Mucosa of rectum (tissue), 2 donors: Measurements from ENCODE around the gene CYB5A.
A peak's percentile ranks its signal among the peaks of the same experiment; 100 is the strongest.
"Not testable (repeated sequence)": the region's sequence is repeated elsewhere in the genome, so short reads cannot be mapped to it uniquely, and the experiment has no call there.

Source experiments
- H3K27ac ChIP-seq, 2 donors: one replicate each; pipeline ENCODE4 v1.7.0; 2013; ENCODE audit warnings: inconsistent platforms in 2 of 2, low read depth in 2 of 2, low read length in 2 of 2
- H3K27me3 ChIP-seq, 2 donors: one replicate each; pipeline ENCODE4 v1.7.0; 2013; ENCODE audit warnings: low read length in 2 of 2; ENCODE audit not compliant: control insufficient read depth in 2 of 2, insufficient read depth in 2 of 2
- H3K36me3 ChIP-seq, 2 donors: one replicate each; pipeline ENCODE4 v1.7.0; 2013; ENCODE audit warnings: low read length in 2 of 2; ENCODE audit not compliant: control insufficient read depth in 2 of 2, insufficient read depth in 2 of 2
- H3K4me1 ChIP-seq, 2 donors: one replicate each; pipeline ENCODE4 v1.7.0; 2013; ENCODE audit warnings: low read length in 2 of 2, mild to moderate bottlenecking in 1 of 2; ENCODE audit not compliant: control insufficient read depth in 2 of 2, insufficient read depth in 2 of 2
- H3K4me3 ChIP-seq, 2 donors: one replicate each; pipeline ENCODE4 v1.7.0; 2013; ENCODE audit warnings: low read length in 2 of 2
- H3K9ac ChIP-seq, 2 donors: one replicate each; pipeline ENCODE4 v1.7.0; 2013; ENCODE audit warnings: low read length in 2 of 2, low read depth in 1 of 2, mild to moderate bottlenecking in 1 of 2
- H3K9me3 ChIP-seq, 2 donors: one replicate each; pipeline ENCODE4 v1.7.0; 2013; ENCODE audit warnings: low read length in 2 of 2; ENCODE audit not compliant: control insufficient read depth in 2 of 2
- donor health status: healthy.
- donor health status: Normal muscosa, but diverticular disease.

The CYB5A gene, protein sequence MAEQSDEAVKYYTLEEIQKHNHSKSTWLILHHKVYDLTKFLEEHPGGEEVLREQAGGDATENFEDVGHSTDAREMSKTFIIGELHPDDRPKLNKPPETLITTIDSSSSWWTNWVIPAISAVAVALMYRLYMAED

DNA sequence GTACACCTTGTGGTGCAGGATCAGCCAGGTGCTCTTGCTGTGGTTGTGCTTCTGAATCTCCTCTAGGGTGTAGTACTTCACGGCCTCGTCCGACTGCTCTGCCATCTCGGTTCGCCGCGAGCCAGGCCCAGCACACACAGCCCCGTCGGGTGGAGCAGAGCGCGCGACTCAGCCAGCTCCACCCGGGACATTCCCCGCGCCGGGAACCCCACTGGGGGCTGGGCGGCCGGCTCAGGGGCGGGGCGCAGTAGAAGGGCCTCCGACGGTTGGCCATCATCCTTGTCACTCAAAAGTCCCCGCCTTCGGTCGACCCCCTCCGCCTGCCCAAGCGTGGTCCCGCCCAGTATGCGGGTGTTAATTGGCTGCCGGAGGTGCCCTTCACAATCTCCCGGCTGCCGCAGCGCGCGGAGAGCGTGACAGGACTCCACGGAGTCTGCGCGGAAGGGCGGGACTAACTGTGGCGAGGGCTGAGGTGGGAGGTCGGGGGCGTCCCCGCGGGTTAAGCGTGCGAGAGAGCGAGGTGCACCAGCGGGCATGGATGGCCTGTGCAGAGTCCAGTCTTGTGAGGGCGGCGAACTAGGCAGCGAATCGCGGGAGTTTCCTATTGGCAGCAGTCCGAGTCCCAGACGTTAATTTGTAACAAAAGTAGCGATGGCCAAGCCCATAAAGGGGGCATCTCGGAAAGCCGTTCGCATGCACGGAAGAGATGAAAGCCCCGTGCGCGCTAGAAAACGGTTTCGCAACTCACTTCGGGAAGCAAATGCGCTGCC, at the start of gene CYB5A:
CYB5A (minus strand) TSS at position 193 of the 770 bp plus-strand sequence; CDS start at position 105, 88 bp downstream.
- H3K27ac ChIP-seq = peak within 1 kb of the TSS; percentile 78 to 79

DNA sequence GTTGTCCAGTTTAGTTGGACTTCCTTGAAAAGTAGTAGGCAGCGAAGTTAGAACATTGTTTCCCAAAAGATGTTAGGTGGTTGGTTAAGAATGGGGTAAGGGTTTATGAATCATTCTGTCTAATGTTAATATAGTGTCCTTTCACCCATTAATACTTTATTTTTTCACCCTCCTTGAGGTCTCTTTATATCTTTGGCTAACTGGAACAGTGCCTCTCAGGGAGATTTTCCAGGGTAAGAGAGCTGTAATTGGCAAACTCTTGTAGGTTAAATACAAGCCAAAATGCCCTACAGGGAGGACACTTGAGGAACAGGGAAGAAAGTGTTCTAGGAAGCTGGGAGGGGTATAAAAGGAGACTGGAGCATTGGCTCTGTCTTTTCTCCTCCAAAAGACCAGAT, 46.1 kb upstream of the CYB5A start:
- H3K27me3 ChIP-seq = no peaks in the 10 kb centered on the region
- no peaks in the 10 kb centered on the region for H3K36me3 ChIP-seq
- no peak overlapping the region for H3K27ac ChIP-seq
- H3K4me3 ChIP-seq = no peak overlapping the region
- no peak overlapping the region for H3K9ac ChIP-seq
- no peaks in the 10 kb centered on the region for H3K4me1 ChIP-seq
- H3K9me3 ChIP-seq = no peaks in the 10 kb centered on the region

More for the DNA sequence above, at the start of gene CYB5A:
- peaks cover 6 to 8% of the 10 kb centered on the region in 2 donors for H3K4me1 ChIP-seq
- no peaks in the 10 kb centered on the region for H3K27me3 ChIP-seq
- no peaks in the 10 kb centered on the region for H3K9me3 ChIP-seq
- no peaks in the 10 kb centered on the region for H3K36me3 ChIP-seq
- H3K9ac ChIP-seq = peak within 1 kb of the TSS; percentile 65 to 66
- peak within 1 kb of the TSS; percentile 71 to 93 for H3K4me3 ChIP-seq

DNA sequence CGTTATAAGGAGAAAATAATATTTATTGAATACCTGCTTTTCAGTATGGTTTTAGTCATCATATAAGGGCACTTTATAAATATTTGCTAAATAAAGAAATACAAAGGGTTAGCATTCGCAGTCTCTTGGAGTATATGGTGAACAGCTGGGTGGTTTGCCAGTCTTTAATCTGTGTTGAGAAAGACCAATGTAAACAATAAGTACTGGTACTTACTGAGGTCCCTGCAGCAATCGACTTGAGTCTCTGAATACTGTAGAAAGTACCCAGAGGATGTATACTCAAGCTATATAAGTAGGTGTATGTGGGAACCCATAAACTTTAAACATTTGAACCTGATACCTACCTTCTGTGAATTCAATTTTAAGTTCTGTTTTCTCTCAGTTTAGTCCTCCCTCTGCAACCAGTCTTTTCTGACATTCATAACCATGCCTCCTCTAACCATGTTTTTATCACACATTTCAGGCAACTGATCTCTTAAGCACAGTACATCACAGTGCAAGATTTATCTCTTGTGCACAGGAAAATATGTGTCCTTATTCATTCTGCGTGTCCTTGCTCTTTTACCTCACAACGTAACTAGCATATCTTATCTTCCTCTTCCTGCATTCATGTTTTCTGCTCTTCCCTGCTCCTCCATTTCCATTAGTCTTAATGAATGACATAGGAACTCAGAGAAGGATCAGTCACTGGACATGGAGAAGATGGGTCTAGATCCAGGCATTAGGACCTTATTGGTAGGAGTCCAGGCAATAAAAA, 45.6 kb upstream of the CYB5A start:
- Histone ChIP-seq H3K27me3 (no peaks in the 10 kb centered on the region), H3K27ac (no peak overlapping the region), H3K9me3 (no peaks in the 10 kb centered on the region), H3K36me3 (no peaks in the 10 kb centered on the region), H3K4me3 (no peak overlapping the region), H3K9ac (no peak overlapping the region), H3K4me1 (no peaks in the 10 kb centered on the region)

DNA sequence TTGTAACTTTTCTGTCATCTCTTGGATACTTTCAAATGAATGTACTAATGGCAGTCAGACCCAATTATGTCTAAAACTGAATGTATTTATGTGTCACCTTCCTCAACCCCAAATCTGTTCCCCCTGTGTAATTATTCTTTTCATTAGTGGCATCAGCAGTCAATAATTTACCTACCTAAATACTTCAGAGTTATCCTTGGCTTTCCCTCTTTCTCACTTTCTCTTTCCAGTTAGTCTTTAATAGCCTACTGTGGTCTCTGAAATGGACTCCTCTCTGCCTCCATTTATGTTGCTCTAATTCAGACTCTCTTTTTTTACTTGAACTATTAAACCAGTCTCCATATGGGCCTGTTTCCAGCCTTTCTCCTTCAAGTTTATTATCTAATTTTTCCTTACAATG, 44.9 kb upstream of the CYB5A start:
- no peak overlapping the region for H3K27ac ChIP-seq
- H3K9ac ChIP-seq = no peak overlapping the region
- no peak overlapping the region for H3K4me3 ChIP-seq
- no peaks in the 10 kb centered on the region for H3K27me3 ChIP-seq
- no peaks in the 10 kb centered on the region for H3K9me3 ChIP-seq
- no peaks in the 10 kb centered on the region for H3K36me3 ChIP-seq
- H3K4me1 ChIP-seq = no peaks in the 10 kb centered on the region

DNA sequence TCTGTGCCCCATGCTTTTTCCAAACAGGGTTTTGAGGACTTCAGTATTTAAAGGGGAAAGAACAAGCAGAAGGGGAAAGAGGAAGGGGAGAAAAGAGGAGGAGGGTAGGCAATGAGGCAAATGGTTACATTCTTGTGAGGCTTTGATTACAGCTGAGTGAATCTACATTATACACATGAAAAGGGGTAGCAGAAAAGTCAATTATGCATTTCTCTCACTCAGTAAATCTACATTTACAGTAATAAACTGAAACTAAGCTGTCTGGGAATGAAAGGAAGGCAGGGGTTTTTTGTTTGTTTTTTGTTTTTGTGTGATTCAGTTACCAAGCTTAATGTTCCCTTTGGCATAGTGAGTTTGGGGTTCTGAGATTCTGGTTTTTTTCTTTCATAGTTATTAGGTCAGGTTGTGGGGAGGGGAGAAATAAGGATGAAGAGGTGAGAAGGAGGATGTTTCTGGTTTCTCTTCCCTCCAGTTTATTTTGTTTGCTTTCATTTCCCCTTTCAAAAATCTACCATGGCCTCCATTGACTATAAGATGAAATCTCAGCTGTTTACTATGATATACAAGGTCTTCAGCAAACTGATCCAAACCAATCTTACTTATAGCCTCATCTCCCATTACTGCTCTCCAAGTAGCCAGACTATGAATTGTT, 42.6 kb upstream of the CYB5A start:
- Histone ChIP-seq H3K4me1 (no peaks in the 10 kb centered on the region), H3K9me3 (no peaks in the 10 kb centered on the region), H3K27me3 (no peaks in the 10 kb centered on the region), H3K4me3 (no peak overlapping the region), H3K36me3 (no peaks in the 10 kb centered on the region), H3K9ac (no peak overlapping the region), H3K27ac (no peak overlapping the region)

DNA sequence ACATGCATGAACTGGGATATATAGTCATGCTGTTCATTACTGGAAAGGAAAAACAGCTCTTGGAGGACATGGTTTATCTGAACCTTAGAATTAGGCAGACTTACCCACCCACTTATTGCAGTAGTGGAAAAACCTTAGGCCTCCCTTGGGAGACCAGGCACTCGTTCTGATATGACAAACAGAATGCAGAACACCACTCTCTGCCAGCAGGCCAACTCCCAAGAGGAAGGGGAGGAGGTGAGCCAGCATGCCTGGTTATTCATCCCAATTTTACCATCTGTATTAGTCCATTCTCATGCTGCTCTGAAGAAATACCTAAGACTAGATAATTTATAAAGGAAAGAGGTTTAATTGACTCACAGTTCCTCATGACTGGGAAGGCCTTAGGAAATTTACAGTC, 41.3 kb upstream of the CYB5A start:
- Histone ChIP-seq H3K9ac (no peak overlapping the region), H3K4me3 (no peak overlapping the region), H3K27ac (no peak overlapping the region), H3K36me3 (no peaks in the 10 kb centered on the region), H3K4me1 (no peaks in the 10 kb centered on the region), H3K27me3 (no peaks in the 10 kb centered on the region), H3K9me3 (no peaks in the 10 kb centered on the region)

DNA sequence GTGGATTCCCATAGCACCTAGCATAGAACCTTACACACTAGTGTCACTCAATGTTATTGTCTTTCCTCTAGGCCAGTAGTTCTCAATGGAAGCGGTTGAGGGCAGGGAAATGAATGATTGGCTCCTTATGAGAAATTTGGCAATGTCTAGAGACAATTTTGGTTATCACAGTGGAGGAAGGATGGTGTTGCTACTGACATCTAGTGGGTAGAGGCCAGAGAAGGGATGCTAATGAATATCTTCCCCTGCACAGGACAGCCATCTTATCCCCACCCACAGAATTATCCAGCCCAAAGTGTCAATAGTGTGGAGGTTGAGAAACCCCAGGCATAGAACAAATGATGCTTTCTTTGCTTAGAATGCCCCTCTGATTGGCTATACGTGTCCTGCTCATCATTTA, 39.6 kb upstream of the CYB5A start:
- no peak overlapping the region for H3K4me3 ChIP-seq
- no peak overlapping the region for H3K27ac ChIP-seq
- no peaks in the 10 kb centered on the region for H3K36me3 ChIP-seq
- no peaks in the 10 kb centered on the region for H3K4me1 ChIP-seq
- no peaks in the 10 kb centered on the region for H3K9me3 ChIP-seq
- no peaks in the 10 kb centered on the region for H3K27me3 ChIP-seq
- H3K9ac ChIP-seq = no peak overlapping the region

DNA sequence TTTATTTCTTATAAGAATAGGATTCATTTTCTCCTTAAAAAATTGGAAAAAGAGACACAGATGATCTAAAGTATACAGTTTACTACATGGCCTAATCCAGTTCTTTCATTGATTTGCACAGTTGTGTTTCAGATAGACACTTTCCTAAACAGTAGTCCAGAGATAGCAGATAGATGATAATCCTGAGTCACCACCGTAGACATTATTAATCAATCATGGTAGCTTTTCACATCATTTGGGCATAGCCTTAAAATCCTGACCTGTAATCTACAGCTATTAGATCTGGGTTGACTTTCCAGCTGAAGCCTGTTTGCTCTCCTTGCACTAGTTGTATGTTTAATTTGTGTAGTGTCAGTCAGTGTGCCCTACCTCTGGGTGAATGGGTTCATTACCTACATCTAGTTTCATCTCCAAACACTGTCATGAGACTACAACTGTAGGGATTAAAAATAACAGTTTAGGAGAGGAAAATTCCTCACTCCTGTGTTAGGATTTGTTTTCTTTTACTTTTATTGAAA, 38.0 kb upstream of the CYB5A start:
- H3K27ac ChIP-seq = no peak overlapping the region
- H3K4me1 ChIP-seq = no peaks in the 10 kb centered on the region
- no peaks in the 10 kb centered on the region for H3K9me3 ChIP-seq
- no peaks in the 10 kb centered on the region for H3K27me3 ChIP-seq
- H3K36me3 ChIP-seq = no peaks in the 10 kb centered on the region
- no peak overlapping the region for H3K4me3 ChIP-seq
- H3K9ac ChIP-seq = no peak overlapping the region

DNA sequence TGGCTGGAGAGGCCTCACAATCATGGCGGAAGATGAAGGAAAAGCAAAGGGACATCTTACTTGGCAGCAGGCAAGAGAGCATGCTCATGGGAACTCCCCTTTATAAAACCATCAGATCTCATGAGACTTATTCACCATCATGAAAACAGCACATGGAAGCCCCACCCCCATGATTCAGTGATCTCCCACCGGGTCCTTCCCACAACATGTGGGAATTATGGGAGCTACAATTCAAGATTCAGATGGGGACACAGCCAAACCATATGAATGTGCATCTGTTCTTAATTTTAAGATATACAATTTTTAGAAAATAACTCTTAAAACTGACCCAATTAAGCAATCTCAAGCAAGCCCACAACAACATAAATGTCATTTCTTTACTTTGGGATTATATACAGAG, 36.4 kb upstream of the CYB5A start:
- H3K27me3 ChIP-seq = no peaks in the 10 kb centered on the region
- H3K36me3 ChIP-seq = no peaks in the 10 kb centered on the region
- H3K4me1 ChIP-seq = no peaks in the 10 kb centered on the region
- no peak overlapping the region for H3K4me3 ChIP-seq
- no peak overlapping the region for H3K9ac ChIP-seq
- no peaks in the 10 kb centered on the region for H3K9me3 ChIP-seq
- no peak overlapping the region for H3K27ac ChIP-seq

DNA sequence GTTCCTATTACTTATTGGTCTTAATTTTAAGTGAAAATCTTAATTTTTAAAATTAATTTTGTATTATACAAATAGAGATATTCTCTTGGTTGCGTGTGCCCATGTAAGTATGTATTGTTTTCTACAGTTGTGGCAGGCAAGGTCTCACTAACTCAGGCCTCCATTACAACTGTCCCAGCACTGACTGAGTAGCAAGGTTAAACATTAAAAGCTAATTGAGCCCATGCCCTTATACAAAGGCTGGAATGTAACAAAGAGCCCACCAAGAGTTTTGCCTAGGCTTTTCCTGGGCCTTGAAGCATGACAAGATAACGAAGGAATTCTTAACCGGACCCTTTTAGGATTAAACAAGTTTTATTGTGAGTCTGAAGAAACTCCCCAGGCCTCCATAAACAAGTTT, 35.0 kb upstream of the CYB5A start:
- H3K27ac ChIP-seq, H3K4me3 ChIP-seq, H3K36me3 ChIP-seq, H3K27me3 ChIP-seq, H3K9ac ChIP-seq, H3K9me3 ChIP-seq, H3K4me1 ChIP-seq: not testable (repeated sequence)
